ENCODE data around the gene SLC35F1.

SLC35F1 gene

GRCh38 chr6:118260833-118261232 lies 353.8 kb downstream of the SLC35F1 start:
- no peak overlapping the region for H3K27ac ChIP-seq
- TF ChIP-seq, protein P1, sequence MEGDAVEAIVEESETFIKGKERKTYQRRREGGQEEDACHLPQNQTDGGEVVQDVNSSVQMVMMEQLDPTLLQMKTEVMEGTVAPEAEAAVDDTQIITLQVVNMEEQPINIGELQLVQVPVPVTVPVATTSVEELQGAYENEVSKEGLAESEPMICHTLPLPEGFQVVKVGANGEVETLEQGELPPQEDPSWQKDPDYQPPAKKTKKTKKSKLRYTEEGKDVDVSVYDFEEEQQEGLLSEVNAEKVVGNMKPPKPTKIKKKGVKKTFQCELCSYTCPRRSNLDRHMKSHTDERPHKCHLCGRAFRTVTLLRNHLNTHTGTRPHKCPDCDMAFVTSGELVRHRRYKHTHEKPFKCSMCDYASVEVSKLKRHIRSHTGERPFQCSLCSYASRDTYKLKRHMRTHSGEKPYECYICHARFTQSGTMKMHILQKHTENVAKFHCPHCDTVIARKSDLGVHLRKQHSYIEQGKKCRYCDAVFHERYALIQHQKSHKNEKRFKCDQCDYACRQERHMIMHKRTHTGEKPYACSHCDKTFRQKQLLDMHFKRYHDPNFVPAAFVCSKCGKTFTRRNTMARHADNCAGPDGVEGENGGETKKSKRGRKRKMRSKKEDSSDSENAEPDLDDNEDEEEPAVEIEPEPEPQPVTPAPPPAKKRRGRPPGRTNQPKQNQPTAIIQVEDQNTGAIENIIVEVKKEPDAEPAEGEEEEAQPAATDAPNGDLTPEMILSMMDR (conservative IDR thresholded peaks at IDR 0.05), result no peak

GRCh38 chr6:118263921-118264486 lies 356.9 kb downstream of the SLC35F1 start:
- H3K27ac ChIP-seq, result no peak overlapping the region
- TF ChIP-seq, protein P1 (conservative IDR thresholded peaks at IDR 0.05), result peak; percentile 57

- H3K27ac ChIP-seq, result no peak overlapping the region
- TF ChIP-seq, protein P1 (conservative IDR thresholded peaks at IDR 0.05), result no peak
Measured at GRCh38 chr6:118269659-118270058, 362.6 kb downstream of the SLC35F1 start.

GRCh38 chr6:118277631-118278030 lies 370.6 kb downstream of the SLC35F1 start:
- no peak overlapping the region for H3K27ac ChIP-seq
- TF ChIP-seq, protein P1 (conservative IDR thresholded peaks at IDR 0.05), result no peak

GRCh38 chr6:118280210-118280609 lies 373.1 kb downstream of the SLC35F1 start:
- H3K27ac ChIP-seq, result no peak overlapping the region
- TF ChIP-seq, protein P1 (conservative IDR thresholded peaks at IDR 0.05), result no peak

DNA sequence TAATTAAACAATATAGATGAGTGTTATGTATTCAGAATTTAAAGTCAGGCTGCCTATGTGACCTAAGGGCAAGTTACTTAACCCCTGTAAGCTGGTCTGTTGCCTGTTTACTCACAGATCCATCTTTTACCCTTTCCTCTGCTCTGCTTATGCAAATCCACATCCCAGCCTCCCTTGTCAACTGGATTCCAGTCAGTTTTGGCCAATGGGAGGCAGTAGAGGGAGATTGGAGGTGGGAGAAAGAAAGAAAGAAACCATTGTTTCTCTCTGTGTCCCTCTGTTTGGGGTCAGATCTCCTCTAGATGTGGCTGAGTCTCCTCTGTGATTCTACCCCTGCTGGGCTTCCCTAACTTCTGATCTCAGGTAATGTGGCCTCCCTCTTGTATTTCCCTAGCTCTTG lies 374.2 kb downstream of the SLC35F1 start:
- TF ChIP-seq, protein P1 (conservative IDR thresholded peaks at IDR 0.05), result no peak
- H3K27ac ChIP-seq, result no peak overlapping the region

- TF ChIP-seq, protein P1 (conservative IDR thresholded peaks at IDR 0.05), result peak; percentile 81
- no peak overlapping the region for H3K27ac ChIP-seq
Measured at GRCh38 chr6:118283766-118284165, 376.7 kb downstream of the SLC35F1 start.
